Epidermal melanocyte (primary cell): ENCODE results near the gene ARHGEF38.
"Not testable (repeated sequence)": the region's sequence is repeated elsewhere in the genome, so short reads cannot be mapped to it uniquely, and the experiment has no call there.

Experiments
- DNase-seq: peaks from one replicate; pipeline ENCODE4 v3.0.0; 2011; ENCODE audit warnings: low spot score; ENCODE audit not compliant: insufficient read length

The ARHGEF38 gene

DNA sequence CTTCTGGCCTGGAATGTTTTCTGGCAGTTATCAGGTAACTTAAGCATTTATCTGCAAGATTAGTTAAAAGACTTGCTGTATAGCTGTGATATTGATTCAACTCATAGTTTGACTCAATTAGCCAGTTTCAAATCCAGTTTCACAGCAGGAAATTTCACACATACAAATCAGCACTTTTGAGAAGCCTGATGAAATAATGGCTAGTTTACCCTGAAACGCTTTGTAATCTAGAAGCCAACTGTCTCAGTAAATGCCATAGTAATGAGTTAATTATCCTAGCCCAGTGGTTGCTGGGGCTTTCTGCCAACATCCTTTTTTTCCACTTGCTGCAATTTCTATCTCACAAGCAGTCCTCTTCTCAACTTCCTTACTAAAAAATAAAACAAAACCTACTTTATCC is 53.1 kb downstream of the ARHGEF38 start:
- no peak for DNase-seq

DNA sequence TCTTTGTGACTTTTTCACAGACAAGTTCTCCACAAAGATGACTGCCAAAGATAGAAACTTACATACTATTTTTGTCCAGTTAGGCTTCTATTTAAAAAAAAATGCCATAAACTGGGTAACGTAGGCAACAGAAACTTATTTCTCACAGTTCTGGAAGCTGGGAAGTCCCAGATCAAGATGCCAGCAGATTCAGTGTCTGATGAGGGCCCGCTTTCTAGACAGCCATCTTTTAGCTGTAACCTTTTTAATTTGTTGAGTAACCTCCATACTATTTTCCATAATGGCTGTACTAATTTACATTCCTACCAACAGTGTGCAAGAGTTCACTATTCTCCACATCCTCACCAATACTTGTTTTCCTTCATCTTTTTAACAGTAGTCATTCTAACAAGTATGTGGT is 55.5 kb downstream of the ARHGEF38 start:
- no peak for DNase-seq

DNA sequence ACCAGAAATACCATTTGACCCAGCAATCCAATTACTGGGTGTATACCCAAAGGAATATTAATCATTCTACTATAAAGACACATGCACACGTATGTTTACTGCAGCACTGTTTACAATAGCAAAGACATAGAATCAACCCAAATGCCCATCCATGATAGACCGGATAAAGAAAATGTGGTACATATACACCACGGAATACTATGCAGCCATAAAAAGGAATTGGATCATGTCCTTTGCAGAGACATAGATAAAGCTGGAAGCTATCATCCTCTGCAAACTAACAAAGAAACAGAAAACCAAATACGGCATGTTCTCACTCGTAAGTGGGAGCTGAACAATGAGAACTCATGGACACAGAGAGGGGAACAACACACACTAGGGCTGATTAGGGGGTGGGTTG is 57.4 kb downstream of the ARHGEF38 start:
- not testable (repeated sequence) for DNase-seq

DNA sequence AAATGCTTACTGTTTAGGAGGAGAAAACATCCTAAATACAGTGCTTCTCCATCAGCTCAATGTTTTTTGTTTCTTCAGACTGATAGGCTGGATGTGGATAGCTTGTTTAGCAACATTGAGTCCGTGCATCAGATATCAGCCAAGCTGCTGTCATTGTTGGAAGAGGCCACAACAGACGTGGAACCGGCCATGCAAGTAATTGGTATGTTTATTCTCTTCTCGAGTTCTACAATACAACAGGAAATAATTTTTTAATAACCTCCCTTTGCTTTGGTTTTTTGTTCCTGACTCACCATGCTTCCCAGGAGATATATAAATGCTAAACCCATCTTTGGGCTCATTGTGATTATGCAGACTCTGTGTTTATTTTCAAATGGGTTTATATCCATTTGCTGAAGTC is 60.9 kb downstream of the ARHGEF38 start:
- no peak for DNase-seq

DNA sequence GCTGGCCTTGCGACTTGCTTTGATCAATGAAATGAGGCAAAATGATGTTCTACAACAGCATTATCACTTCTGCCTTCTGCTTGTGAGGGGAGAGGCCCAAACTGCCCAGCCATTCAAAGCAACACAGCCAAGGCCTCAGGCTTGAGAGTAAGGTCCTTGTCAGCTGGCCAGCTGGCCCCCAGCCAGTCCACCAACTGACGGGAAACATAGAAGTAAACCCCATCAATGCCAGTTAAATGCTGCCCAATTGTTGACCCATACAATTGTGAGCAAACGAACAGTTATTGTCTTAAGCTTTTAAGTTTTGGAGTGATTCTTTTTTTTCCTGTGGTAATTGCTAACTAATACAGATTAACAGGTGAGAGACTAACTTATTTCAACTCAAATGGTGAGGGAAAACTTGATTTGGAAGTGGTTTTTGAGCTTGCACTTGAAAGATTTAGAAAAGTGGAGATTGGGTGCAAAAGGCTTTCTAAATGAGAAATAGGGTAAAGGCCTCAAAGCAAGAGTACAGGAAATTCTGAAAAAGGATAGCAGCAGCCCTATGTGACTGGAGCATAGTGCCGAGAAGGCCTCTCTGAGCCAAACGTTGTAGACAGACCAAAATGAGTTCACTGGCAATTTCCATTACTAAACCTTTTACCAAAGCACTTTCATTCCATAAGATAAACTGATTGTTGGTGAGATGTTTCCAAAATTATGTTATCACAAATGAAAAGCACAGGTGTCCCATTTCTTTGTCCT is 66.9 kb downstream of the ARHGEF38 start:
- no peak for DNase-seq

DNA sequence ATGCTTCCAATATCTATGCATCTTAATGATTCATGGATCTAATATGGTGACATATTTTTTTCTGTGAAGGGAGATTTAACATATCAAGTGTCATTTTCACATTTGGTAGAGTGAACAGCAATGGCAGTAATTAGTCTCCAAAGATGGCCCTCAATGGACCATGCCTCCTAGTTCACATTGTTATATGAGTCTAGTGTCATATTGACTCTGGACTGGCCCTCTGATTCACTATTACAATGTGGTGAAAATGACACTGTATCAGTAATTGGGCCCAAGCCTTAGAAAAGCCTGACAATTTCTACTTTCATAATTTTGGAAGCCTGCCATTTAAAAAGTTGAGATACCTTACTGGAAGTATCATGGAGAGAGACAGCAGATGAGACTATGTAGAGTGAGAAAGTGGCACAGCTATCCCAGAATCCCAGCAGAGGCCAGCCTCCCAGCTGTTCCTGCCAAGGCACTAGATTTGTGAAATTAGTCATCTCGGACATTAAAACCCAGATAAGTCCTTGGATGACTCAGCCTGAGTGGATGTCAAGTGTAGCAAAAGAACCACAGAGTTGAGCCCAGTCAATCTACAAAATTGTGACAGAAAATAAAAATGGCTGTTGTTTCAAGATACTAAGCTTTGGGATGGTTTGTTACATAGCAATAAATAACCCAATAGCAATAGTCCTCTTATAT is 68.4 kb downstream of the ARHGEF38 start:
- no peak for DNase-seq

DNA sequence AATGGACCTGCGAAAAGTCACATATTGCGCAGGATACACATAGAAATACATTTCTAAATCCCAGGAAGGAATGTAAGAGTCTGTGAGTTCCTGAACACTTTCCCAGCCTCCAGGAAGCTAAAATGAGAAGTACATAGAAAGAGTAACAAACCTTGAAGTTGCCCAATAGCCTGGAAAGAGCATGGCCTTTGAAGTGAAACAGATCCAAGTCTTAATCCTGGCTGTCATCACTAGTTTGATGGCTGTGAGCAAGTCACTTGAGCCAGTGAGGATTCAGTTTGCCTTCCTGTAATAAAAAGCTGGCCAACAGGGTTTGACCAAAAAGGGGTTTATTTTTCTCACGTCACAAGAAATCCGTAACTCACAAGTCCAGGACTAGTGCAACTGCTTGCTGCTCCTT is 69.8 kb downstream of the ARHGEF38 start:
- no peak for DNase-seq

DNA sequence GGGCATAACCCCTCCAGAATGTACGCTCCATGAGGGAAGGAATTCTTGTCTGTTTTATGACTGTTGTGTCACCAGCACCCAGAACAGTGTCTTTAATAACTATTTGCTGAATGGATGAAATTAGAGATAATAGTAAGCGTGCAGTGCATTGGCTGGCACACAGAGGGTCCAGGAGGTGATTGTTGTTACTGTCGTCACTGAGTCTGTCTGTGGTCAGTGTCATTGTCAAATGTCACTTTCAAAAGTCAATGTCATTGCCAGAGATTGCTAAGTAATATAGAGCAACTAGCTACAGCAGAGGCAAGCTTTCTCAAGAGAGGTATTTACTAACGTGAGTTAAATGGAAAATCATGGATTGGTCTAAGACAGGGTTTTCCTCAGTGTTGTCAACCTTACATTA is 70.7 kb downstream of the ARHGEF38 start:
- no peak for DNase-seq

DNA sequence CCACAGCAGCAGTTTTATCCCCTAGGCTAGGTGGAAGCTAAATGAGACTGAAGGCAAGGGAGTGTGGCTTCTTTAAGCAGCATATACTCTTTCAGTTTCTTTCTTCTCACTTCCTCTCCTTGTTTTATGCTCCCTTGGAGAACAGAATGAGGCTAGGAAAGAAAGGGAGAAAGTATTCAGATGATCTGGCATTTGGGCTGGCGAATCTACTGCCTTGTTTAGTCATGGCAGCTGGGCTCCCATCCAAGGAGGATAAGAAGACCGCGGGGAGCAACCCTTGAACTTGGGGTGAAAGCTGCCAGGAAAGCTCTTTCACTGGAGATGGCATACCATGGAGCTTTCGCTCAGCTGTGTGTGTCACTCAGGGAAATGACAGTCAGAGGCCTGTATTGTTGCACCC is 72.1 kb downstream of the ARHGEF38 start:
- DNase-seq, result no peak

DNA sequence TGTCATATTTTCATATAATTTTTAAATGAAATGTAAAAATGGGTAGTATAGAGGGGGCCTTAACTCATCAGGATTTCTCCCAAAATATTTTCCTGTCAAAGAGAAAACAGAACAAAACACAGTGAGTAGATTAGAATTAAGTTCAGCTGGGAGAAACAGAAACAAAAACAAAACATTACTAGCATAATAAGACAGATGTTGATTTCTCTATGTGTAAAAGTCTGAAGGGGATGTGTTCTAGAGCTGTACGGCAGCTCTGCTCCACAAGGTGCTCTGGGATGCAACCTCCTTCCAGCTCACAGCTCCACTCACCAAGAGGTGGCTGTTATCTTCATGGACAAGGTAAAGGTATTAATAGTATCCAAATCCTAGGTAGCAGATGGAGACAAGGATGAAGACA is 72.8 kb downstream of the ARHGEF38 start:
- DNase-seq, result no peak

DNA sequence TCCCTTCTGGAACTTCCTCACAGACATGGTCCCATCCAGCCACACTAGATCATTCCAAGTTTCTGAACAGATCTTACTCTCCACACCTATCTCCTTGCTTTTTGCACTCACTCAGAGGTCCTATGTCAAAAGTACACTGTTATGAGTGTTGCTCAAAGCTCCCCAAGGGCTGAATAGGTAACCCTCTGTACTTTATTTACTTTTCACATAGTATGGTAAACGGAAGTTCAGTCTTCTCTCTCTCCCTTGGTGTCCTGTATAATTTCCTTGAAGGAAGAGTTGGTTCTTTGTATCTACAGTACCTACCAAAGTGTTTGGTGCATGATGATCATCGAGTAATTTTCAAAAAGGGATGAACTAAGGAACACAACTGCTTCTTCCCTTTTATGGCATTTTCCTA is 74.4 kb downstream of the ARHGEF38 start:
- DNase-seq, result no peak

DNA sequence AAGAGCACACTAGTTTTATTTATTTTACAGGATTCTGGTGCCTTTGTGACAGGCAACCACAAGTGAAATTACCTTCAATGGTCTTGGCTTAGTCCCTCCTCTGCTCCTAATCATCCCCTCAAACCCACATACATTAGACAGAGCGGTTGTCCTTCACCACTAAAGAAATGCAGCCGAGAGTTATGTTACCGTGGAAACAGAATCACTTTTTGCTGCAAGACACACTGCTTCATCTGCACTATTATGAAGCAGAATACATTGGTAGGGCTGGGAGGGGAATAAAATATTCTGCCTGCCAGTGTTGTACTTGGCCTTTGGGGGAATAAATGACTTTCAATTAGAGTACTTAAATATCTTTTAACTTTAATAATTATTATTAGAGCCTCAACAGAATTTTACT is 75.2 kb downstream of the ARHGEF38 start:
- no peak for DNase-seq

DNA sequence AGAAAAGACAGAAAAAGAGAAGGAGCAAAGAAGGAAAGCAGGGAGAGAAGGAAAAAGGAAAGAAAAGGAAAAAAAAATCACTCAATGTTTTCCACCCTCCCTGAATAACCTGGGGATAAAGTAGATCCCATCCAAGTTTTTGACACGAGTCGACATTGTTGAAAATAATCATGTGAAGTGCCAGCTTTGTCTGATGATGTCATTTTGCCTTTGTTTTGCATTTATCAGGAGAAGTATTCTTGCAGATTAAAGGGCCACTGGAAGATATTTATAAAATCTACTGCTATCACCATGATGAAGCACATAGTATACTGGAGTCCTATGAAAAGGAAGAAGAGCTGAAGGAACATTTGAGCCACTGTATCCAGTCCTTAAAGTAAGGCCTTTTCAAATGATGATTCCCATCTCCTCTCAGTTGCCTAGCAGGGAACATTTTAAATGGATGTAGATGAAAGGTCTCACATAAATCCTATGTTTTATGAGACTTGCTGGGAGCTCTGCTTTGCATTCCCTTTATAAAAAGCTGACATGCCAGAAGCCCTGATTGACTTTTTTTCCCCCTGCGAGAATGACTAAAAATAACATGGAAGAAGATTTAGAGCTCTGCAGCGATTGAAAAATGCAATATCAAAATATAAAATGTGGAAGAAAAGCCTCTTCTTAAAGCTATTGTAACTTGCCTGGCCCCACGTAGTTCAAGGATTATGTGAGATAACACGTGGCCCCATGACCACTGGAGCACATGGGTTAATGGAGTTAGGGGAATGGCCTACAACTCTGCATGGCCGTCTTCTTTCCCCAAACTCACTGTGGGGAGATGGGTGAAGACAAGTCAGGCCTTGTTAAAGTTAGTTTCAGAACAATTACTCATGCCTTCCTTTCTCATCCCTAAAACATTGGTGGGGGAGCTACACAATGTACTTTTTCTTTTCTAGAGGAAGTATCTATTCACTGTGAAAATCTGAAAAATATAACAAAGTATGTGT is 78.5 kb downstream of the ARHGEF38 start:
- DNase-seq, result no peak

DNA sequence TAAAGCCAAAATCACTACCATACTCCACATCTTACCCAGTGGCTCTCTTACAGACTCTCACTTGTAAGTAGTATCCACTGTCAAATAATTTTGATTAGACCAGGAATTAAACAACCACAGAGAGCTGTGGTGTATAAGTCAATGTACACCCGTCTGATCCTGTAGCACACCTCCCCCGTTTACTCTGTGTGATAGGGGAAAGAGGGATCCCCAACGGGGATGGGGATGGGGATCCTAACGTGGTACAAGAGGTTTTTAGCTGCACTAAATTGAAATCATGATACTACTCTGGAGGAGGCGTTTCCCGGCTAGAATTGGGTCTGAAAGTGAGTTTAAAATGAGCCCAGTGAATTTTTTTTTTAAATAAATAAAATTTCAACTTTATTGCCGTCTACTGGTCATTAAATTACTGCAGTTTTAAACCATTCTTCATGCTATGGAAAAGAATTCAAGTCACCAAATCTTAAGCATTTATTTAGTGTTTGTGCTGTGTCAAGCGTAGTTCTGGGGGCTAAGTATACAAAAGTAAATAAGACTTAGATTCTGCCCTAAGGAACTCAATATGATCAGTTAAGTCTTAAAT is 79.5 kb downstream of the ARHGEF38 start:
- DNase-seq, result no peak

DNA sequence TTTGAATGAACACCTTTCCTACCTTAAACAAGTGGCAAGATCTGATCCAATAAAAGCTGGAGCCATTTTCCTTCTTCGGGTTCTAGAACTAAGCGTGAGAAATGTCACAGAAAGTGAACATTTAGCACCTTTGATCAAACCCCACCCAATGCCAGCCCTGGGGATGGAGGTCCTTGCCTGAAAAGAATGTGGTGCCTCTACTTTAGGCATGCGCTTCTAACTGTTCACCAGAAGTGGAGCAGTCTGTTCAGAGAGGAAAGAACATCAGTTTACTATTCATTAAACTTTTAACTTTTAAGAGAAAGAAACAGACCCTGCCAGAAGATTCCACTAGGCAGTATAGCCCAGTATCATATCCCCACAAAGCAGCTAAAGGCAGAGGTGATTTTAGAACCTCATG is 80.2 kb downstream of the ARHGEF38 start:
- no peak for DNase-seq

DNA sequence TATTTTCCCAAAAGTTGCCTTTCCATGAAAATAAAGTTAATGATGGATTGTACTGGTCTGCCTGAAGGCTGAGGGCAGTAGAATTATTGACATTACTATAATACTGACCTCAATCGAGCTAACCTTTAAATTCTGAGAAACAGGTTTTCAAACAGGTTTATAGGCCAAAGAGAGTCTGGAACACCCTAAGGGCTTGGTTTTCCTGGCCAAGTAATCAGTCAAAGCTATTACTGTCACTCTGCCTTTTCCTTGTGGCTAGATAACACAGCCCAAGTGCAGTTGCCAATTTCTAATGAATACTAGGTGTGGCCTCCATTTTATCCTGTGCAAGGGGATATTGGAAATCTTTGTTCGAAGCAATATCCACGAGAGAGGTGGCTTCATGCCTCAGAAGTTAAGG is 80.8 kb downstream of the ARHGEF38 start:
- no peak for DNase-seq

DNA sequence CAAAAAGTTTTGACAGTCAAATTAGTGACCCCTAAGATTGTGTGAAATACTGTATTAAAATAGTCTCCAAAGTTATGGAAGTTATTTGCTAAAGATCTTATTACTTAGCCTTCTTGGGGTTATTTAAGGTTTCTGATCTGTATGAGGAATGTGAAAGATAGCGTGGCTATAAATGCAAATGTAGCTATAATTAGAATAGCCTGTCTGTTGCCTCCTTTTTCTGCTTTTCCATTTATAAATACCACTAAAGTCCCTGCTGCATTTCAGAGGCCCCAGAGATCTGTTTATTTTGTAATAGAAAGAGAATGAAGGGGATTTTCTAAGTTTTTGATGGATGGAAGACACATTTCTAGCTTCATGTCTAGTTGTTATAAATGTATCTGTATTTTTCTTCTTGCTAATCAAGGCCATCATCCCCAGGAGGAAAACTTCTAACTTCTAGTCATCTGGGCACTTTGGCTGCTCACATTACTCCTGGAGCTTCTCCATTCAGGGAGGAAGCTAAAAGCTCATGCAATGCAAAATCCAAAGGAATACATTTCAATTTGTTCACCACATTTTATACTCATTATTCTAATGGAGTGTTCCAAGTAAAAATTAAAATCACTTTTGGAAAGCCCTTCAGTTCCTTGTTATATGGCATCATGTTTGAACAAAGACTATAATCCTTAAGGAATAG is 82.1 kb downstream of the ARHGEF38 start:
- DNase-seq, result no peak

DNA sequence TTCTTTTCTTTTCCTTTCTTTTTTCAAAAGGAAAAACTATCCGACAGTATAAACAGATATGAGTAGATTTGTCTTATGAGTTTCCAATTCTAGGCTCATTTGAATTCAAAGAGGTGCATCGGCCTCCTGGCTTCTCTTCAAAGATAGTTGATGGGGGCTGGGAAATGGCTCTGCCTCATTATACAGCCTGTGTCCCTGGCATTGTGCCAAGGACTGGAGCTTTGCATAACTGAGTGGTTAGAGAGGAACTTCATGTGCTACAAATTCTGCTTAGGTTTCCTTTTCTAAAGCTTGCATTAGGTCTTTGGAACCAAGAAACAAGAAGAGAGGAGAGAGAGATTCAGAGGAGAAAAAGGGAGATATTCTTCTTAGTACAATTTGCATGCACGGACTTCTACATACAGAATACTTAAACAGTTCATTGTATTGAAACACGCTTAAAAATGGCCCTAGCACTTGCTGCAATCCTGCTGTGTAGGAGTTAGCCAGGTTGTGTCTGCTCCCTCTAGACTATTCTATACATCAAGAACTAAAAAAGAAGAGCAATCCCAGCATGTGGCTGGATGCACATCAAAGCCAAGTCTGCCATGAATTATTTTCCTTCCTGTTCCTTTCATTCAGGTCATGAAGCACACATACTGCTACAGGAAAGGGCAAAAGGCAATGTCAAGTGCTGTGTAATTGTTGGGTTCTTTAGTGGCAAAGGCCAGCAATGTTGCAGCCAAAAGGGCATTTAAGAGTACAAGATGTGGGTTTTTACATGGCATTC is 85.2 kb downstream of the ARHGEF38 start:
- no peak for DNase-seq

DNA sequence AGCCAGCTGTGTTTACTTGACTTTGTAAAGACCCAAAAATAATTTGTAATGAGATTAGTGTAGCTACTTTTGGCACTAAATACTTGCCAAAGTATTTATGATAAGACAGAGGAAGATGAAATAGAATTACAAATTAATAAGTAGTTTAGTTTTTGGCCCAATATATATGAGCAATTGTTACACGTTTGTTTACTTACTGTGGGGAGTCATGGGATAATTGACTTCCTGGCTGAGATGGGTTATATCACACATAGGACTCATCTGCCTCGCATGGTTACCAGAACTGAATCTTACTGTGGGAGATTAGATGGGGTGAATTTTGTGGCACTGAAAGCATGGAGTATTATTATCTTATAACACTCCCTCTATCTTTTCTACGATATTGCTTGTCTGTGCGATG is 89.4 kb downstream of the ARHGEF38 start:
- no peak for DNase-seq

DNA sequence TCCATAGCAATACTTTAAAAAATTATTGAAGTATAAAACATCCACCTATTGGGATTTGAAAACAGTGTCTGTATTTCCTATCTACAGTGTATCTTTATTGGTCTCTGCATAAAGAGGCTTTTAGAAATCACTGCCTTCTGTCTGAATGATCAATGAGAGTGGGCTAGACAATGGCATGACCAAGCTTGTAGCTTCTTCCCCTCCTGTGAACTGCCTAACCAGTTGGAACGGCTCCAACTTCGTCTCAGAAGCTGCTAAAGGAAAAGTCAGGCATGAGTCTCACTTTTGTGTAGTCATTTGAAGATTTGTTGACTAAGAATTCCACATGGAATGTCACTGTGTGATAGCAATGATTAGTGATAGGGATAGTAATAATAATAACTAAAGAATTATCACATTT is 91.8 kb downstream of the ARHGEF38 start:
- DNase-seq, result no peak
